Breast epithelium (tissue), 4 donors: ENCODE data around the gene WBP2NL. TPM values are rescaled to one million over a fixed set of nuclear protein-coding genes. Genes with fewer than 3 reads are reported as not detected.
"Not testable (repeated sequence)": the region's sequence is repeated elsewhere in the genome, so short reads cannot be mapped to it uniquely, and the experiment has no call there.

Experiments used
- DNase-seq, 2 donors: peaks; one replicate each; pipeline ENCODE4 v3.0.0-alpha.2; 2019; ENCODE audit warnings: low spot score in 2 of 2
- H3K27ac ChIP-seq, 2 donors: fragments of 200-600 bp; sonication (generic) in 1 of 2; one replicate each; pipeline ENCODE4 v1.5.1; 2016 to 2019; ENCODE audit warnings: mild to moderate bottlenecking in 1 of 2
- H3K27me3 ChIP-seq, 2 donors: fragments of 200-600 bp; sonication (generic) in 1 of 2; one replicate each; pipeline versions ENCODE4 v1.5.1 to v1.6.0; 2017 to 2019; ENCODE audit warnings: control low read depth in 1 of 2, mild to moderate bottlenecking in 1 of 2
- H3K36me3 ChIP-seq: fragments of 200-600 bp; one replicate; pipeline ENCODE4 v1.5.1; 2019
- H3K4me1 ChIP-seq, 2 donors: fragments of 200-600 bp; sonication (generic); one replicate each; pipeline ENCODE4 v1.5.1; 2016 to 2019; ENCODE audit warnings: control low read depth in 1 of 2
- H3K4me3 ChIP-seq, 3 donors: fragments of 200-600 bp; sonication (generic); 1 replicate in 2 of 3; 2 replicates in 1 of 3; pipeline ENCODE4 v1.5.1; 2016 to 2019; ENCODE audit warnings: mild to moderate bottlenecking in 3 of 3, moderate library complexity in 2 of 3
- H3K9me3 ChIP-seq, 2 donors: fragments of 200-600 bp; sonication (generic) in 1 of 2; one replicate each; pipeline ENCODE4 v1.5.1; 2016 to 2019; ENCODE audit warnings: control low read depth in 1 of 2
- POLR2A ChIP-seq: fragments of 450-650 bp; IDR thresholded peaks from one replicate; pipeline ENCODE4 v1.6.1; 2016; ENCODE audit warnings: antibody characterized with exemption, mild to moderate bottlenecking, moderate library complexity
- POLR2AphosphoS5 ChIP-seq, 3 donors: sonication (generic); formaldehyde crosslinking; IDR thresholded peaks; one replicate each; pipeline ENCODE4 v1.6.1; 2017; ENCODE audit warnings: antibody characterized with exemption in 3 of 3
- intact Hi-C: fragments of 100-400 bp; cut with DNase I; formaldehyde crosslinking; loops from one replicate; pipeline ENCODE4 v1.15.1; 2023; ENCODE audit warnings: low total_unique reads
- total RNA-seq, 3 donors: library from RNA; depleted of rRNA; stranded (reverse); fragments of >200 nt; gene quantifications; one replicate each; pipeline ENCODE4 v1.1.0, GENCODE V29; 2016
- TF ChIP-seq, protein P1 (sequence below), 3 donors: fragments of 450-650 bp; IDR thresholded peaks; one replicate each; pipeline ENCODE4 v1.5.1; 2016 to 2017; ENCODE audit warnings: antibody characterized with exemption in 3 of 3, mild to moderate bottlenecking in 3 of 3, moderate library complexity in 3 of 3

Gene WBP2NL, protein sequence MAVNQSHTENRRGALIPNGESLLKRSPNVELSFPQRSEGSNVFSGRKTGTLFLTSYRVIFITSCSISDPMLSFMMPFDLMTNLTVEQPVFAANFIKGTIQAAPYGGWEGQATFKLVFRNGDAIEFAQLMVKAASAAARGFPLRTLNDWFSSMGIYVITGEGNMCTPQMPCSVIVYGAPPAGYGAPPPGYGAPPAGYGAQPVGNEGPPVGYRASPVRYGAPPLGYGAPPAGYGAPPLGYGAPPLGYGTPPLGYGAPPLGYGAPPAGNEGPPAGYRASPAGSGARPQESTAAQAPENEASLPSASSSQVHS
- total RNA-seq: 10 to 100 TPM in 1 of 3 donors, 1 to 10 TPM in 1, under 1 TPM in 1; 0.96 to 12.3 (median 2.0) TPM

DNA sequence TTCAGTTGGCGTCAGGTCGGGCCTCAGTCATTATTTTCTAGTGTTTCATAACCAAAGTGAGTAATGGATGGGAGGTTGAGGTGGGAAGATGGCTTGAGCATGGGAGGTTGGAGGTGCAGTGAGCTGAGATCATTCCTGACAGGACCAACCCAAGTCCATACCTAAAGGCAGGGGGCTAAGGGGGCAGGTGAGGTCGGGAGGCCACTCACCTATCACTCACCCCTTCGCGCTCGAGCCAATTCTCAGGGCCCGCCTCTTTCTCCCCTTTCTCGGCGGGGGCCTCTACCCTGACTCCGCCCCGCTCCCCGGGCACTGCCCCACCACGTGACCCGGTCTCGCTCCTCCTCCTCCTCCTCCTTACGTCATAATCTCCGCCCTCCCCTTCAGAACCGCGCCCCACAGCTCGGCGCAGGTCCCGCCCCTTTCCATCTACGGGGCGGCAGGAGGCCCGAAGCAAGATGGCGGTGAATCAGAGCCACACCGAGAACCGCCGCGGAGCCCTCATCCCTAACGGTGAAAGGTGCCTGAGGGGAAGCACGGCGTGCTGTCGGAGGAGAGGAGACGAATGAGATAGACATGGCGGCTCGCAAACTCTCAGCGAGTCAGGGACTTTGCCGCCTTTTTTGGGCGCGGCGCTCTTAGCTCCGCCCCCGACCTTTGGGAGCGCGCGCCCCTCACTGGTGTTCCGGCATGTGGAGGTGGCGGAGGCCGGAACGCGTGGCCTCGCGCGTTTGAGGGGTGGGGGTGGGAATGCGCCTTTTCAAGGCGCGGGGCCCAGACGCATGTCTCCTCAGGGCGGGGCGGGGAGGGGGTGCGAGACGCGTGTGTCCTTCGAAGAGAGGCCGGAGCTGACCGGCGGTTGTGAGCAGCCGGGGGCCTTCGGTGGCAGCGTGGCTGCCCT lies at the start of gene WBP2NL:
Gene WBP2NL (plus strand): TSS at position 428 of the 901 bp plus-strand sequence. CDS start 31 bp downstream, at position 459.
- intact Hi-C loops: no loop called here
- H3K4me3 ChIP-seq: peak within 1 kb of the TSS; percentile 38 to 72 (median 60)
- TF ChIP-seq POLR2A: peak; percentile 51
- TF ChIP-seq, protein P1, sequence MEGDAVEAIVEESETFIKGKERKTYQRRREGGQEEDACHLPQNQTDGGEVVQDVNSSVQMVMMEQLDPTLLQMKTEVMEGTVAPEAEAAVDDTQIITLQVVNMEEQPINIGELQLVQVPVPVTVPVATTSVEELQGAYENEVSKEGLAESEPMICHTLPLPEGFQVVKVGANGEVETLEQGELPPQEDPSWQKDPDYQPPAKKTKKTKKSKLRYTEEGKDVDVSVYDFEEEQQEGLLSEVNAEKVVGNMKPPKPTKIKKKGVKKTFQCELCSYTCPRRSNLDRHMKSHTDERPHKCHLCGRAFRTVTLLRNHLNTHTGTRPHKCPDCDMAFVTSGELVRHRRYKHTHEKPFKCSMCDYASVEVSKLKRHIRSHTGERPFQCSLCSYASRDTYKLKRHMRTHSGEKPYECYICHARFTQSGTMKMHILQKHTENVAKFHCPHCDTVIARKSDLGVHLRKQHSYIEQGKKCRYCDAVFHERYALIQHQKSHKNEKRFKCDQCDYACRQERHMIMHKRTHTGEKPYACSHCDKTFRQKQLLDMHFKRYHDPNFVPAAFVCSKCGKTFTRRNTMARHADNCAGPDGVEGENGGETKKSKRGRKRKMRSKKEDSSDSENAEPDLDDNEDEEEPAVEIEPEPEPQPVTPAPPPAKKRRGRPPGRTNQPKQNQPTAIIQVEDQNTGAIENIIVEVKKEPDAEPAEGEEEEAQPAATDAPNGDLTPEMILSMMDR (IDR thresholded peaks at IDR 0.05): no peak
- TF ChIP-seq POLR2AphosphoS5 (IDR thresholded peaks at IDR 0.05): peak in 2 of 3 donors; percentile 68 to 97
- no peaks in the 10 kb centered on the region for H3K27me3 ChIP-seq
- DNase-seq: peak; percentile 87 to 88
- H3K36me3 ChIP-seq: no peaks in the 10 kb centered on the region
- no peaks in the 10 kb centered on the region for H3K9me3 ChIP-seq
- H3K27ac ChIP-seq: peak within 1 kb of the TSS; percentile 77 to 79
- H3K4me1 ChIP-seq: no peaks in the 10 kb centered on the region

DNA sequence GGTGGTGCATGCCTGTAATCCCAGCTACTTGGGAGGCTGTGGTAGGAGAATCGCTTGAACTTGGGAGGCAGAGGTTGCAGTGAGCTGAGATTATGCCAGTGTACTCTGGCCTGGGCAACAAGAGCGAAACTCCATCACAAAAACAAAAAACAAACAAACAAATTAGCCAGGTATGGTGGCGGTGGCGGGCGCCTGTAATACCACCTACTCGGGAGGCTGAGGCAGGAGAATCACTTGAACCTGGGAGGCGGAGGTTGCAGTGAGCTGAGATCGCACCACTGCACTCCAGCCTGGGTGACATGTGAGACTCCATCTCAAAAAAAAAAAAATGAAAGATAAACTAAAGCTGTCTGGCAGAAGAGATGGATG lies 49.7 kb upstream of the WBP2NL start:
- H3K4me1 ChIP-seq, H3K36me3 ChIP-seq, intact Hi-C loops: not testable (repeated sequence)

DNA sequence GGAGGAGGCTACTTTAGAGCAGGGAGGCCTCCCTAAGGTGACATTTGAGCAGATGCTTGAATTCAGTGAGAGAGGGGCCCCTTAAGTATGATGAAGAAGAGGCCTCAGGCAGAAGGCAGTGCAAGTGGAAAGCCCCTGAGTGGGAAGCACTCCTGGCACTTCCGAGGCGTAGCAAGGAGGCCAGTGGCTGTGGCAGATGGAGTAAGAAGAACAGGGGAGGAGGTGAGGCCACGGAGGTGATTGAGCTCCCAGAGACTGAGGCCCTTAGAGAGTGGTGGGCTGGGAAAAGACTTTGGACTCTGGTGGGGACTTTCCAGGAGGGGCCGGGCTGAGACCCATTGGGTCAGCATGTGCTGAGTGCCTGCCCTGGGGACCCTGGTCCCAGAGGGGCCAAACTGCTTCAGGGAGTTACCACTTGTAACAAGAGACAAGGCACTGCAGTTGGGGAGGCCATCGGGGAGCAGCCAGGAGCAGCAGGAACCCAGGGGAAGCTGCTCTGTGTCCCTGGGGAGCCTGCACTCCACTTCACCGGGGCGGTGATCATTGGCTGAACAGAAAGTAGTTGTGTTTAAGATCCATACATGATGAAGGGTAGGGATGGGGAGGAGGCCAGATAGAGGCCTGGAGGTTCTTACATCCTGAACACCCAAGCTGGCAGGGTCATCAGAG lies 49.2 kb upstream of the WBP2NL start:
- Histone ChIP-seq H3K9me3 (no peaks in the 10 kb centered on the region), H3K36me3 (no peaks in the 10 kb centered on the region), H3K4me3 (no peak overlapping the region), H3K4me1 (no peaks in the 10 kb centered on the region), H3K27ac (no peak overlapping the region), H3K27me3 (no peaks in the 10 kb centered on the region)
- intact Hi-C loops: no loop called here
- no peak for DNase-seq
- no peak for TF ChIP-seq POLR2AphosphoS5 (IDR thresholded peaks at IDR 0.05)

More for the DNA sequence above, 49.7 kb upstream of the WBP2NL start:
- not testable (repeated sequence) for H3K27me3 ChIP-seq, DNase-seq, H3K4me3 ChIP-seq, H3K27ac ChIP-seq, H3K9me3 ChIP-seq

DNA sequence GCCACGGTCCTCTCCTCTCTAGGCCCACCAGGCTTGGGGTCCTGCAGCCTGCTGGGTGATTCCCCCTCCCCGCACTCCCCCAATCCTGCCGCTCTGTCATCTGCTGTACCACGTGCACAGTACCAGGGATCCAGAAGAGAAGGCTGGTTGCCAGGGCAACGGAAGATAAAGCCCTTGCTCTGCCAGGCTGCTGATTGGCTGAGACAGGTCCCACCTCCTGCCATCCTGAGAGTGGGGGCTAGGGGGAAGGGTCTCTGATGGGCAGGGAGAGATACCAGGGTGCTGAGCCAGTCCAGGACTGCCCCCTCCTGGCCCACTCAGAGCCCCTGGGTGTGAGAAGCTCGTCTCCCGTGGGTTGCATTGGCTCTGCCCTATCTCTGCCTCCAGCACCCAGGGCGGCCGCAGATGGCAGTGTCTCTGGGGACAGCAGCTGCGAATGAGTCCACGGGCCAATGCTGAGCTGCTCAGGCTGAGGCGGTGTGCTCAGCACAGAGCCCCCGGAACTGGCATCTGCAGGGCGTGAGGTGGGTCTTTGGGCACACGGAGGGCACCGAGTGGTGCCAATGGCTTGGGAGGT lies 46.6 kb upstream of the WBP2NL start, which contains the start of gene SMIM45:
Gene SMIM45 (plus strand): TSS at position 253 of the 577 bp plus-strand sequence.
- Histone ChIP-seq H3K36me3 (no peaks in the 10 kb centered on the region), H3K27ac (no peak within 1 kb of the TSS), H3K4me1 (no peaks in the 10 kb centered on the region), H3K27me3 (no peaks in the 10 kb centered on the region), H3K9me3 (no peaks in the 10 kb centered on the region), H3K4me3 (no peak within 1 kb of the TSS)
- no peak for DNase-seq
- intact Hi-C loops: no loop called here
- no peak for TF ChIP-seq POLR2A
- TF ChIP-seq, protein P1 (IDR thresholded peaks at IDR 0.05): no peak
- no peak for TF ChIP-seq POLR2AphosphoS5 (IDR thresholded peaks at IDR 0.05)

DNA sequence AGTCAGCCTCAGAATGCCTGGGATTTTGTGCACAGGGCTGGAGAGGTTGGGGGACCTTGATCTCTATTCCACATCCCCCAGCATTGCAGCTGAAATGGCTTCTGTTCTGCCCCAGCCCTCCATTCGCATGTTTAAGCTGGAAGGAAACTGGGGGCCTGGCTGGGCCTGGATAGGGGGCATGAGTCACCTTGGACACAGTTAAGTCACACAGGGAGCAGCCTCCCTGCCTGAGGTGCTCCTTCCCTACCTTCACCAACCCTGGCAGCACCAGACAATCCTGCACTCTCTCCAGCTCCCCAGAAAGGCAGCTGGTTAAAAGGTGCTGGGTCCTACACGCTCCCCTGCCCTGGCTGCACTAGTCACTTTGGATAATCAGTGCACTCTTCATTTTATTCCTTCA lies 45.9 kb upstream of the WBP2NL start:
- H3K4me3 ChIP-seq: no peak overlapping the region
- intact Hi-C loops: no loop called here
- DNase-seq: no peak
- no peak overlapping the region for H3K27ac ChIP-seq
- H3K9me3 ChIP-seq: no peaks in the 10 kb centered on the region
- TF ChIP-seq POLR2AphosphoS5 (IDR thresholded peaks at IDR 0.05): no peak
- TF ChIP-seq, protein P1 (IDR thresholded peaks at IDR 0.05): no peak
- no peak for TF ChIP-seq POLR2A
- no peaks in the 10 kb centered on the region for H3K27me3 ChIP-seq
- H3K4me1 ChIP-seq: no peaks in the 10 kb centered on the region
- H3K36me3 ChIP-seq: no peaks in the 10 kb centered on the region
